Measurements from ENCODE around the gene BCKDK.

DNA sequence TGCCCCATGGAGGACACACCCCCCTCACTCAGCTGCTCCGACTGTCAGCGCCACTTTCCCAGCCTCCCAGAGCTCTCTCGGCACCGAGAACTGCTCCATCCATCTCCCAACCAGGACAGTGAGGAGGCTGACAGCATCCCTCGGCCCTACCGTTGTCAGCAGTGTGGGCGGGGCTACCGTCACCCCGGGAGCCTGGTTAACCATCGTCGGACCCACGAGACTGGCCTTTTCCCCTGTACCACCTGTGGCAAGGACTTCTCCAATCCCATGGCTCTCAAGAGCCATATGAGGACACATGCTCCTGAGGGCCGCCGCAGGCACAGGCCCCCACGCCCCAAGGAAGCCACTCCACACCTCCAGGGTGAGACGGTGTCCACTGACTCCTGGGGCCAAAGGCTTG is 31.9 kb upstream of the BCKDK start:
- TF ChIP-seq, protein P1, sequence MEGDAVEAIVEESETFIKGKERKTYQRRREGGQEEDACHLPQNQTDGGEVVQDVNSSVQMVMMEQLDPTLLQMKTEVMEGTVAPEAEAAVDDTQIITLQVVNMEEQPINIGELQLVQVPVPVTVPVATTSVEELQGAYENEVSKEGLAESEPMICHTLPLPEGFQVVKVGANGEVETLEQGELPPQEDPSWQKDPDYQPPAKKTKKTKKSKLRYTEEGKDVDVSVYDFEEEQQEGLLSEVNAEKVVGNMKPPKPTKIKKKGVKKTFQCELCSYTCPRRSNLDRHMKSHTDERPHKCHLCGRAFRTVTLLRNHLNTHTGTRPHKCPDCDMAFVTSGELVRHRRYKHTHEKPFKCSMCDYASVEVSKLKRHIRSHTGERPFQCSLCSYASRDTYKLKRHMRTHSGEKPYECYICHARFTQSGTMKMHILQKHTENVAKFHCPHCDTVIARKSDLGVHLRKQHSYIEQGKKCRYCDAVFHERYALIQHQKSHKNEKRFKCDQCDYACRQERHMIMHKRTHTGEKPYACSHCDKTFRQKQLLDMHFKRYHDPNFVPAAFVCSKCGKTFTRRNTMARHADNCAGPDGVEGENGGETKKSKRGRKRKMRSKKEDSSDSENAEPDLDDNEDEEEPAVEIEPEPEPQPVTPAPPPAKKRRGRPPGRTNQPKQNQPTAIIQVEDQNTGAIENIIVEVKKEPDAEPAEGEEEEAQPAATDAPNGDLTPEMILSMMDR (optimal IDR thresholded peaks at IDR 0.05 in 1 of 3, IDR thresholded peaks at IDR 0.05 in 1 of 3, conservative IDR thresholded peaks at IDR 0.05 in 1 of 3; ENCODE audit: extremely low read depth in 1 of 3, insufficient read depth in 2 of 3, low read length in 3 of 3): no peak
- no peak for TF ChIP-seq EZH2 (IDR thresholded peaks at IDR 0.05; ENCODE audit: low read length)
